A549 (cell line): ENCODE data around the gene NPBWR2.

Experiments
- CBX8 ChIP-seq: fragments of 200-600 bp; sonication (generic); IDR thresholded peaks from 2 replicates; pipeline ENCODE4 v1.6.1; 2016
- CHD2 ChIP-seq: fragments of 150-350 bp; IDR thresholded peaks from 2 replicates; pipeline ENCODE4 v1.6.1; 2014; ENCODE audit warnings: low read length; ENCODE audit not compliant: partially characterized antibody
- CTCF ChIP-seq: fragments of >200 bp; sonication (Bioruptor Twin); formaldehyde crosslinking; IDR thresholded peaks from 3 replicates; pipeline ENCODE4 v1.5.1; 2016
- ELK1 ChIP-seq: fragments of 150-350 bp; IDR thresholded peaks from 2 replicates; pipeline ENCODE4 v1.6.1; 2014; ENCODE audit warnings: low read depth, mild to moderate bottlenecking, low read length
- EP300 ChIP-seq, 2 experiments: fragments of >200 bp; sonication (Bioruptor Twin); formaldehyde crosslinking; IDR thresholded peaks; 2 replicates in 1 of 2; 3 replicates in 1 of 2; pipeline ENCODE4 v1.6.1; 2016 to 2017
- HOXA7 ChIP-seq: fragments of 250-450 bp; sonication (Bioruptor Pico); IDR thresholded peaks from 2 replicates; pipeline ENCODE4 v1.5.0; 2020; ENCODE audit warnings: mild to moderate bottlenecking, moderate library complexity
- MYC ChIP-seq: IDR thresholded peaks from 2 replicates; pipeline ENCODE4 v1.6.1; 2012; ENCODE audit warnings: mild to moderate bottlenecking, inconsistent platforms, low read length, improper control_type of control experiment, borderline replicate concordance
- NPAS2 ChIP-seq: fragments of 250-450 bp; sonication (Bioruptor Pico); IDR thresholded peaks from 2 replicates; pipeline ENCODE4 v1.8.0; 2022; ENCODE audit warnings: mild to moderate bottlenecking, moderate library complexity, borderline replicate concordance
- POLR2A ChIP-seq: IDR thresholded peaks from 2 replicates; pipeline ENCODE4 v1.6.1; 2012; ENCODE audit warnings: mild to moderate bottlenecking, low read length
- RCOR1 ChIP-seq: fragments of 150-350 bp; IDR thresholded peaks from 2 replicates; pipeline ENCODE4 v1.6.1; 2014; ENCODE audit warnings: antibody characterized with exemption, low read length, low read depth
- REST ChIP-seq: fragments of 200-600 bp; sonication (generic); IDR thresholded peaks from 2 replicates; pipeline ENCODE4 v1.6.1; 2016; ENCODE audit warnings: antibody characterized with exemption, mild to moderate bottlenecking, moderate library complexity
- RFX5 ChIP-seq: fragments of 450-650 bp; IDR thresholded peaks from 2 replicates; pipeline ENCODE4 v1.7.1; 2014; ENCODE audit warnings: antibody characterized with exemption, mild to moderate bottlenecking, moderate library complexity
- ZC3H11A ChIP-seq: fragments of 450-650 bp; IDR thresholded peaks from 2 replicates; pipeline ENCODE4 v1.6.1; 2014; ENCODE audit warnings: antibody characterized with exemption, mild to moderate bottlenecking

- TF ChIP-seq REST (no peak), ZC3H11A (no peak), CTCF (no peak), POLR2A (no peak), EP300 (IDR thresholded peaks at IDR 0.05) (no peak), CHD2 (no peak), HOXA7 (CRISPR knock-in tag) (no peak), MYC (no peak), CBX8 (no peak), ELK1 (no peak), RCOR1 (no peak), NPAS2 (CRISPR knock-in tag) (no peak), RFX5 (no peak)
These were observed 4.6 kb downstream of the NPBWR2 start for GRCh38 chr20:64102647-64103354.
